Pancreas (tissue), 10 donors: ENCODE measurements around the gene TP53. TPM values are rescaled to one million over a fixed set of nuclear protein-coding genes. Genes with fewer than 3 reads are reported as not detected.

ENCODE experiments used
- ATAC-seq, 4 donors: fragments of 200-7000 bp; cut with Tn5 transposase; one replicate each; pipeline versions ENCODE4 v1.8.0 to v1.9.1; 2020; ENCODE audit warnings: mild to moderate bottlenecking in 4 of 4, moderate library complexity in 4 of 4
- DNase-seq, 6 donors: peaks; one replicate each; pipeline ENCODE4 v3.0.0-alpha.2; 2020
- FAIRE-seq: peaks from 2 replicates; lab custom pipeline; 2012; peaks lifted over from hg19 to GRCh38; lab: Jason Lieb, UNC
- H3K27ac ChIP-seq, 4 donors: fragments of 200-600 bp; sonication (generic); 1 replicate in 3 of 4; 2 replicates in 1 of 4; pipeline versions ENCODE4 v1.5.0 to v1.8.0; 2020
- H3K27me3 ChIP-seq, 4 donors: fragments of 200-600 bp; one replicate each; pipeline ENCODE4 v1.8.0; 2021
- H3K36me3 ChIP-seq, 3 donors: fragments of 200-600 bp; sonication (generic) in 1 of 3; one replicate each; pipeline versions ENCODE4 v1.5.0 to v1.8.0; 2020 to 2021
- H3K4me1 ChIP-seq, 3 donors: fragments of 200-600 bp; one replicate each; pipeline ENCODE4 v1.8.0; 2021
- H3K4me3 ChIP-seq, 4 donors: fragments of 200-600 bp; sonication (generic) in 2 of 4; one replicate each; pipeline versions ENCODE4 v1.5.0 to v1.8.0; 2020 to 2021
- H3K9me3 ChIP-seq, 4 donors: fragments of 200-600 bp; one replicate each; pipeline ENCODE4 v1.8.0; 2021
- CTCF ChIP-seq, 4 donors: fragments of 200-600 bp; sonication (generic) in 3 of 4; IDR thresholded peaks; one replicate each; pipeline versions ENCODE4 v1.5.0 to v1.8.0; 2021; ENCODE audit warnings: antibody characterized with exemption in 4 of 4
- WGBS, 2 donors: extraction: QIAGEN DNeasy Blood & Tissue Kit; methylation state at CpG; one replicate each; pipeline ENCODE4 v1.1.7; 2013; 5-methylcytosine and 5-hydroxymethylcytosine counted together
- intact Hi-C, 3 donors: fragments of 100-400 bp; cut with DNase I; formaldehyde crosslinking; loops; one replicate each; pipeline versions ENCODE4 v1.11.1 to v1.14.2; 2022
- polyA plus RNA-seq, 2 donors: library from polyadenylated mRNA; stranded (reverse); fragments of 200-250 nt; gene quantifications; one replicate each; pipeline ENCODE4 v1.2.3, GENCODE V29; 2013
- total RNA-seq, 6 donors: library from RNA; stranded (reverse); fragmentation: NEBNext Ultra II Directional in 4 of 6; extraction: Animal tissue kit (Norgen Biotek cat#: 25700) in 4 of 6; gene quantifications; one replicate each; pipeline versions ENCODE4 v1.2.1 to v1.2.4, GENCODE V29; 2021 to 2023
- donor health status: healthy with polysubstance abuse.
- donor health status: DM: no; HTN: no; CAD: no; lungs with moderate emphysema.
- donor health status: DM: no; HTN: no; CAD: no.
- donor health status: control.
- donor health status: control.
- donor health status: Bipolar disorder and iron deficiency.
- donor health status: DM: yes; HTN: yes; CAD: no.
- donor health status: DM: no; HTN: no; CAD: no.
- donor health status: DM: no; HTN: no; CAD: no.
- donor health status: DM: yes; HTN: yes; CAD: no.

Gene TP53
- total and polyA plus RNA-seq, 8 donors, result 8.3 to 35.9 (median 24.8) TPM

- TF ChIP-seq CTCF (IDR thresholded peaks at IDR 0.05), result peak in 1 of 4 donors; percentile 15
- Histone ChIP-seq H3K4me3 (peak within 1 kb of the TSS; percentile 36 to 72 (median 62)), H3K27me3 (no peaks in the 10 kb centered on the region), H3K27ac (peak within 1 kb of the TSS; percentile 29 to 55 (median 51)), H3K4me1 (peaks cover 0 to 7% (median 0%) of the 10 kb centered on the region in 3 donors), H3K9me3 (no peaks in the 10 kb centered on the region), H3K36me3 (no peaks in the 10 kb centered on the region)
- FAIRE-seq, result no peak
- DNase-seq, result peak; percentile 75 to 93 (median 86)
- ATAC-seq, result peak; percentile 88 to 92 (median 90)
- intact Hi-C loops, result no loop called here
- 1% methylated on average over 58 to 64 of the region's 64 CpGs for WGBS, 2 donors
Observed at GRCh38 chr17:7716901-7717755, 29.8 kb upstream of the TP53 start, which contains the start of gene DNAH2. TSS of gene DNAH2 (plus strand) at chr17:7717744. CDS start at chr17:7719735, 1,991 bp downstream.

- intact Hi-C loops, result no loop called here
- Histone ChIP-seq H3K4me1 (peaks cover 0 to 7% (median 0%) of the 10 kb centered on the region in 3 donors), H3K4me3 (peak overlapping the region; percentile 36 to 72 (median 62)), H3K27ac (no peak overlapping the region), H3K36me3 (no peaks in the 10 kb centered on the region), H3K9me3 (no peaks in the 10 kb centered on the region), H3K27me3 (no peaks in the 10 kb centered on the region)
- FAIRE-seq, result no peak
- no peak for ATAC-seq
- no peak for DNase-seq
- TF ChIP-seq CTCF (IDR thresholded peaks at IDR 0.05), result no peak
- 36 to 40% methylated on average over 20 of the region's 20 CpGs for WGBS, 2 donors
Observed at GRCh38 chr17:7715936-7716886, 28.9 kb upstream of the TP53 start.

GRCh38 chr17:7714721-7715594, 27.7 kb upstream of the TP53 start:
- H3K27ac ChIP-seq, result no peak overlapping the region
- no peak for TF ChIP-seq CTCF (IDR thresholded peaks at IDR 0.05)
- DNase-seq, result peak in 1 of 6 donors; percentile 55
- H3K9me3 ChIP-seq, result no peaks in the 10 kb centered on the region
- no peak for ATAC-seq
- 61% methylated on average over 10 of the region's 10 CpGs for WGBS, 2 donors
- H3K4me3 ChIP-seq, result no peak overlapping the region
- H3K4me1 ChIP-seq, result peaks cover 0 to 7% (median 0%) of the 10 kb centered on the region in 3 donors
- intact Hi-C loops, result no loop called here
- no peak for FAIRE-seq
- no peaks in the 10 kb centered on the region for H3K27me3 ChIP-seq
- no peaks in the 10 kb centered on the region for H3K36me3 ChIP-seq

GRCh38 chr17:7713782-7714181, 26.5 kb upstream of the TP53 start:
- intact Hi-C loops, result no loop called here
- ATAC-seq (no peak), FAIRE-seq (no peak), DNase-seq (no peak)
- H3K4me1 ChIP-seq, result peaks cover 0 to 7% (median 0%) of the 10 kb centered on the region in 3 donors
- 35 to 48% methylated on average over 9 of the region's 9 CpGs for WGBS, 2 donors
- TF ChIP-seq CTCF (IDR thresholded peaks at IDR 0.05), result no peak
- H3K9me3 ChIP-seq, result no peaks in the 10 kb centered on the region
- H3K4me3 ChIP-seq, result no peak overlapping the region
- H3K36me3 ChIP-seq, result no peaks in the 10 kb centered on the region
- H3K27me3 ChIP-seq, result no peaks in the 10 kb centered on the region
- no peak overlapping the region for H3K27ac ChIP-seq
